Transverse colon (tissue), 4 donors: ENCODE measurements around the gene LDLRAD4.

Experiments used
- CTCF ChIP-seq, 5 experiments: fragments of 200-600 bp in 3 of 5; fragments of 450-650 bp in 2 of 5; sonication (generic) in 3 of 5; IDR thresholded peaks; 1 replicate in 2 of 5; 2 replicates in 3 of 5; pipeline ENCODE4 v1.5.1; 2016 to 2017; ENCODE audit warnings: antibody characterized with exemption in 5 of 5, inconsistent platforms in 3 of 5, mild to moderate bottlenecking in 2 of 5, moderate library complexity in 1 of 5
- POLR2AphosphoS5 ChIP-seq, 3 donors: sonication (generic); formaldehyde crosslinking; IDR thresholded peaks; one replicate each; pipeline ENCODE4 v1.6.1; 2016; ENCODE audit warnings: antibody characterized with exemption in 3 of 3

GRCh38 chr18:13613591-13614501, 395.3 kb downstream of the LDLRAD4 start:
- TF ChIP-seq CTCF (IDR thresholded peaks at IDR 0.05) (no peak), POLR2AphosphoS5 (IDR thresholded peaks at IDR 0.05) (no peak)
